Endothelial cell (in vitro differentiated cells): Measurements from ENCODE around the gene SORCS2. TPM values are rescaled to one million over a fixed set of nuclear protein-coding genes. Genes with fewer than 3 reads are reported as not detected.

Experiments
- DNase-seq: peaks from one replicate; pipeline ENCODE4 v3.0.0; 2021; ENCODE audit warnings: low spot score
- H3K27ac Mint-ChIP-seq: one replicate; pipeline ENCODE4 v1.8.0; 2021; ENCODE audit warnings: mixed read lengths, inconsistent platforms; ENCODE audit not compliant: unreplicated experiment
- H3K27me3 Mint-ChIP-seq: one replicate; pipeline ENCODE4 v1.8.0; 2021; ENCODE audit warnings: mild to moderate bottlenecking, moderate library complexity, mixed read lengths, inconsistent platforms; ENCODE audit not compliant: unreplicated experiment
- H3K36me3 Mint-ChIP-seq: one replicate; pipeline ENCODE4 v1.8.0; 2021; ENCODE audit warnings: mild to moderate bottlenecking, low read depth, mixed read lengths, inconsistent platforms; ENCODE audit not compliant: unreplicated experiment
- H3K4me1 Mint-ChIP-seq: one replicate; pipeline ENCODE4 v1.8.0; 2021; ENCODE audit warnings: mild to moderate bottlenecking, mixed read lengths, inconsistent platforms; ENCODE audit not compliant: unreplicated experiment
- H3K4me3 Mint-ChIP-seq: one replicate; pipeline ENCODE4 v1.8.0; 2021; ENCODE audit warnings: mild to moderate bottlenecking, mixed read lengths, inconsistent platforms; ENCODE audit not compliant: unreplicated experiment
- H3K9me3 Mint-ChIP-seq: one replicate; pipeline ENCODE4 v1.8.0; 2021; ENCODE audit warnings: mixed read lengths, inconsistent platforms; ENCODE audit not compliant: unreplicated experiment
- total RNA-seq: library from RNA; stranded (reverse); fragmentation: NEBNext Ultra II Directional; extraction: Animal tissue kit (Norgen Biotek cat#: 25700); gene quantifications from one replicate; pipeline ENCODE4 v1.2.1, GENCODE V29; 2021; ENCODE audit not compliant: unreplicated experiment
- TF ChIP-seq, protein P1 (sequence below): fragments of 200-600 bp; sonication (generic); IDR thresholded peaks from one replicate; pipeline ENCODE4 v1.5.0; 2021; ENCODE audit warnings: antibody characterized with exemption; ENCODE audit not compliant: unreplicated experiment

Gene SORCS2
- total RNA-seq, 1 donor from 2014 or later = 1.3 TPM

DNA sequence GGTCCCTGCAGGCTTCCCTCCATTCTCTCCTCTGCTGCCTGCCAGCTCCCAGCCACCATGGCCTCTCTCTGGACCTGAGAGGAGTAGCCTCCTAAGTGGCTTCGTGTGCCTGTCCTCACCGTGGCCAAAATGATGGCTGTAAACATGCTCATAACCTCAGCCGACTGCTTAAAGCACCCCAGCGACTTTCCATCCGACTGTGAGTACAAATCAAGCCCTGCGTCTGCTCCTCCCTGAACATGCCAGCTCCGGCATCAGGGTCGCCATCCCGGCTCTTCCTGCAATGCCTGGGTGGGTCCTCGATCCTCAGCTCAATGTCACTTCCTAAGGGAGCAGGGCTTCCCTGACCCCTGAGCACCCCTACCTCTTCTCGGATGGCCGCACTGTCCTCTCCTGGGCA, 3.3 kb upstream of the SORCS2 start:
- no peaks in the 10 kb centered on the region for H3K9me3 Mint-ChIP-seq
- H3K4me1 Mint-ChIP-seq = no peaks in the 10 kb centered on the region
- TF ChIP-seq, protein P1, sequence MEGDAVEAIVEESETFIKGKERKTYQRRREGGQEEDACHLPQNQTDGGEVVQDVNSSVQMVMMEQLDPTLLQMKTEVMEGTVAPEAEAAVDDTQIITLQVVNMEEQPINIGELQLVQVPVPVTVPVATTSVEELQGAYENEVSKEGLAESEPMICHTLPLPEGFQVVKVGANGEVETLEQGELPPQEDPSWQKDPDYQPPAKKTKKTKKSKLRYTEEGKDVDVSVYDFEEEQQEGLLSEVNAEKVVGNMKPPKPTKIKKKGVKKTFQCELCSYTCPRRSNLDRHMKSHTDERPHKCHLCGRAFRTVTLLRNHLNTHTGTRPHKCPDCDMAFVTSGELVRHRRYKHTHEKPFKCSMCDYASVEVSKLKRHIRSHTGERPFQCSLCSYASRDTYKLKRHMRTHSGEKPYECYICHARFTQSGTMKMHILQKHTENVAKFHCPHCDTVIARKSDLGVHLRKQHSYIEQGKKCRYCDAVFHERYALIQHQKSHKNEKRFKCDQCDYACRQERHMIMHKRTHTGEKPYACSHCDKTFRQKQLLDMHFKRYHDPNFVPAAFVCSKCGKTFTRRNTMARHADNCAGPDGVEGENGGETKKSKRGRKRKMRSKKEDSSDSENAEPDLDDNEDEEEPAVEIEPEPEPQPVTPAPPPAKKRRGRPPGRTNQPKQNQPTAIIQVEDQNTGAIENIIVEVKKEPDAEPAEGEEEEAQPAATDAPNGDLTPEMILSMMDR = no peak
- no peak overlapping the region for H3K4me3 Mint-ChIP-seq
- H3K36me3 Mint-ChIP-seq = no peaks in the 10 kb centered on the region
- H3K27me3 Mint-ChIP-seq = peaks cover 4% of the 10 kb centered on the region
- DNase-seq = no peak
- no peak overlapping the region for H3K27ac Mint-ChIP-seq

DNA sequence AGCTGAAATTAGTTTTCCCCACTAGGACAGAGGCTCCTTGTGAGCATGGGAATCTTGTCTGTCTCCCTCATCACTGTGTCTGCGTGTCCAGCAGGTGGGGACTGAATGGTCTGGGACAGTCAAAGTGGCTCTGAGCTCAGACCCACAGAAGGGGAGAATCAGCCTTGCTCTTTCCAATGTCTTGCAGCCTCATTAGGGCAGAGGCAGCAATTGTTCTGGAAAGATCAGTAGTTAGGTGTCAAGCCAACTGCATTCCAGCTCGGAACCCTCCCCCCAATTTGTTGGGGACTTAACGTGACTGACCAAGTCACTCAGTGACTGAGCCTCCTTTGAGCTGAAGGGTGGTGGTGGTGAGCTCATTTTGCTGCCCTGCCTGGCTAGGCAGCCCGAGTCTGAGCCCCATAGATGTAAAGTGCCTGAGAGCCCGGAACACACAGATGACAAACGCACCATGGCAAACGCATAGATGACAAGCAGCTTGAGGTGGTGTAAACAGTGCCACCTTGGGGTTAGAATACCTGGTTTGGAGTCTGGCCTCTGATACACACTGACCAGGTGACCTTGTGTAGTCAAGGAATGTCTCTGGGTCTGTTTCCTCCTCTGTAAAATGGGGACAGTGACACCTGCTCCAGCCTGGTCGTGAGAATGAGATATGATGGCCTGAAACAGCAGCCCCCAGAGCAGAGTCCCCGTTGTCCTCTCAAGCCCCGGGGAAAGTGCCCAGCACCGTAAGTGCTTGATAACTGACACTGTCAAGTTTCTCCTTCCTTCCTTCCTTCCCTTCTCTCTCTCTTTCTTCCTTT, 2.7 kb upstream of the SORCS2 start:
- no peak for DNase-seq
- H3K9me3 Mint-ChIP-seq = no peaks in the 10 kb centered on the region
- no peaks in the 10 kb centered on the region for H3K4me1 Mint-ChIP-seq
- H3K36me3 Mint-ChIP-seq = no peaks in the 10 kb centered on the region
- H3K27me3 Mint-ChIP-seq = peaks cover 4% of the 10 kb centered on the region
- no peak overlapping the region for H3K27ac Mint-ChIP-seq
- no peak overlapping the region for H3K4me3 Mint-ChIP-seq
- TF ChIP-seq, protein P1 = no peak

DNA sequence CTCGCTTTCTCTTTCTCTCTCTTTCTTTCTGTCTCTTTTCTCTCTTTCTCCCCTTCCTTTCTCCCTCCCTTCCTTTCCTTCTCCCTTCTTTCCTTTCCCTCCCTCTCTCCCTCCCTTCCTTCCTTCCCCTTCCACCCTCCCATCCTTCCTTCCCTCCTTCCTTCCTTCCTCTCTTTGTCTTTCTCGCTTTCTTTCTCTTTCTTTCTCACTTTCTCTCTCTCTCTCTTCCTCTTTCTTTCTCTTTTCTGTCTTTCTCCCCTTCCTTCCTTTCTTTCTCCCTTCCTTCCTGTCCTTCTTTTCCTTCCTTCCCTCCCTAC, 2.1 kb upstream of the SORCS2 start:
- Mint-ChIP-seq H3K9me3 (no peaks in the 10 kb centered on the region), H3K27ac (no peak overlapping the region), H3K4me3 (no peak overlapping the region), H3K27me3 (peaks cover 4% of the 10 kb centered on the region), H3K36me3 (no peaks in the 10 kb centered on the region), H3K4me1 (no peaks in the 10 kb centered on the region)
- no peak for DNase-seq
- TF ChIP-seq, protein P1 = no peak

DNA sequence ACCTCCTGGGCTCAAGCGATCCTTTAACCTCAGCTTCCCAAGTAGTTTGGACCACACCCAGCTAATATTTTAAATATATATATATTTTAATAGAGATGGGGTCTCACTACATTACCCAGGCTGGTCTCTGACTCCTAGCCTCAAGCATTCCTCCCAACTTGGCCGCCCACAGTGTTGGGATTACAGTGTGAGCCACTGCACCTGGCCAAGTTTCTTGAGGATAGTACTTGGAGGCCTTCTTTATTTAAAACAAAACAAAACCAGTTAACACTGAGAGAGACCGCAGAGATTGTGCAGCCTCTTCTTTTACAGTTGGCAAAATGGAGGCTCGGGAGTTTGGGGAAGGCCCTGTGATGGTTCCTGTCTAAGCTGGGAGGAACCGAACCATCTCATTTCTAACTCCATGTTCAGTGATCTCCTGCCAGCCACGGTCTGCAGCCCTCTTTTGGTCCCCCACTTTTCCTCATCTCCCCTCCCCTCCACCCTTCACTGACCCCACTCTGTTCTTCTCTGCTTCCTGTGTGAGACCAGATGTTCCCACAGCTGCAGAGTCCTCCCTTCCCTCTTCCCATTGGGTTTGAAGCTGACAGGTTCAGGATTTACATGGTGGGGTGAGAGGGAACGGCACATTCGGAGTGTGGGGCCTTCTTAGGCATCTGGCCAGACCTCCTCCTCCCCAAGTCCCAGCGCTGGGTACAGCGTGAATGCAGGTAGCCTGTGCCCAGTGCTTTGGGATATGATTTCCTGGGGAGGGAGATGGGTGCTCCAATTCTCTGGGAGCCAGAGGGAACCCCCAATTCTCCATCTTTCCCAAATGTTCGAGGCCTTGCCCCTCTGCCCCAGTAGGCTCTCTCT, 1.4 kb upstream of the SORCS2 start:
- Mint-ChIP-seq H3K9me3 (no peaks in the 10 kb centered on the region), H3K27ac (no peak overlapping the region), H3K4me3 (no peak overlapping the region), H3K27me3 (peaks cover 4% of the 10 kb centered on the region), H3K4me1 (no peaks in the 10 kb centered on the region), H3K36me3 (no peaks in the 10 kb centered on the region)
- DNase-seq = no peak
- TF ChIP-seq, protein P1 = no peak
